HG02870 (cell line): Measurements from ENCODE around the gene ACY1.

ENCODE experiments used
- ATAC-seq: cut with Tn5 transposase; IDR thresholded peaks from one replicate; pipeline ENCODE4 v1.9.1; 2021; ENCODE audit warnings: mild to moderate bottlenecking, moderate library complexity; ENCODE audit not compliant: unreplicated experiment

ACY1 gene

GRCh38 chr3:52004163-52004787 lies 20.9 kb downstream of the ACY1 start:
- ATAC-seq, result no peak

GRCh38 chr3:52004906-52005395 lies 21.6 kb downstream of the ACY1 start:
- ATAC-seq, result no peak

- no peak for ATAC-seq
These were observed 22.2 kb downstream of the ACY1 start for GRCh38 chr3:52005571-52005986.

- ATAC-seq, result no peak
These were observed 22.9 kb downstream of the ACY1 start for GRCh38 chr3:52006017-52006819.

- ATAC-seq, result no peak
These were observed 23.4 kb downstream of the ACY1 start for GRCh38 chr3:52006820-52007133.

- ATAC-seq, result no peak
These were observed 24.0 kb downstream of the ACY1 start for GRCh38 chr3:52007291-52007690.

GRCh38 chr3:52010431-52010830 lies 27.1 kb downstream of the ACY1 start:
- ATAC-seq, result no peak

- ATAC-seq, result no peak
These were observed 29.4 kb downstream of the ACY1 start for GRCh38 chr3:52012699-52013098.

GRCh38 chr3:52013802-52014598 lies 30.7 kb downstream of the ACY1 start:
- no peak for ATAC-seq

GRCh38 chr3:52014613-52015012 lies 31.3 kb downstream of the ACY1 start:
- no peak for ATAC-seq

GRCh38 chr3:52015438-52016228 lies 32.3 kb downstream of the ACY1 start:
- ATAC-seq, result no peak

- no peak for ATAC-seq
These were observed 34.3 kb downstream of the ACY1 start for GRCh38 chr3:52017586-52017985.

- no peak for ATAC-seq
These were observed 35.1 kb downstream of the ACY1 start for GRCh38 chr3:52018319-52019000.

GRCh38 chr3:52019352-52020080 lies 36.2 kb downstream of the ACY1 start:
- ATAC-seq, result no peak

- ATAC-seq, result no peak
These were observed 37.5 kb downstream of the ACY1 start for GRCh38 chr3:52020796-52021195.

GRCh38 chr3:52021489-52022268 lies 38.3 kb downstream of the ACY1 start:
- no peak for ATAC-seq

- no peak for ATAC-seq
These were observed 39.2 kb downstream of the ACY1 start for GRCh38 chr3:52022323-52023100.

- no peak for ATAC-seq
These were observed 39.9 kb downstream of the ACY1 start for GRCh38 chr3:52023101-52023770.
